Stimulated activated CD4-positive, alpha-beta T cell treated with anti-CD3 and anti-CD28 coated beads, Interleukin-4, amount 100 ng/mL, for 1 hour (primary cell): ENCODE data around the gene UBXN6.

ENCODE experiments used
- DNase-seq: peaks from one replicate; pipeline ENCODE4 v3.0.0-alpha.2; 2020

Gene UBXN6

GRCh38 chr19:4402171-4403004, 55.2 kb downstream of the UBXN6 start, which contains the start of gene CHAF1A:
TSS of gene CHAF1A (plus strand) at chr19:4402640. CDS start at chr19:4402763, 123 bp downstream.
- peak; percentile 99 for DNase-seq

- DNase-seq = no peak
Measured at GRCh38 chr19:4401769-4402170, 55.8 kb downstream of the UBXN6 start.

- DNase-seq = peak; percentile 92
Measured at GRCh38 chr19:4400135-4400936, 57.3 kb downstream of the UBXN6 start, which contains the start of gene SH3GL1. TSS of gene SH3GL1 (minus strand) at chr19:4400547. CDS start at chr19:4400368, 179 bp downstream.

- DNase-seq = no peak
Measured at GRCh38 chr19:4399812-4400134, 57.8 kb downstream of the UBXN6 start.

- DNase-seq = no peak
Measured at GRCh38 chr19:4396949-4397783, 60.4 kb downstream of the UBXN6 start.
